ENCODE data around the gene NUP93.
"Not testable (repeated sequence)": the region's sequence is repeated elsewhere in the genome, so short reads cannot be mapped to it uniquely, and the experiment has no call there.

The NUP93 gene

GRCh38 chr16:56877486-56878182, 147.7 kb downstream of the NUP93 start:
- DNase-seq = no peak

GRCh38 chr16:56878282-56878854, 148.4 kb downstream of the NUP93 start:
- DNase-seq = no peak

DNA sequence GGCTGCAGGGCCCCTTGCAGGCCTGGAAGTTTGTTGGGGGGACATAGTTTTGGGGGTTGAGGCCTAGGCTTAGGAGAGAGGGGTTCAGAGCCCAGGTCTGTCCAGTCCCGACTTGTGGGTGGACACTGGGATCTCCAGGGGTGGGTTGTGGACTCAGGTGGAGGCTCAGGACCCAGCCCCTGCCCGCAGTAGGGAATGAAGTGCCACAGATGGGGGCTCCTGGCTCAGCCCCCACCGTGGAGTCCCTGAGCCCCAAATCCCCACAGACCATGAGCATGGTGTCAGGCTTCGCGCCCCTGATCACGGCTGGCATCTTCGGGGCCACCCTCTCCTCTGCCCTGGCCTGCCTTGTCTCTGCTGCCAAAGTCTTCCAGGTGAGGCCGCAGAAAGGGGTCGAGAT, 149.3 kb downstream of the NUP93 start:
- DNase-seq = no peak

DNA sequence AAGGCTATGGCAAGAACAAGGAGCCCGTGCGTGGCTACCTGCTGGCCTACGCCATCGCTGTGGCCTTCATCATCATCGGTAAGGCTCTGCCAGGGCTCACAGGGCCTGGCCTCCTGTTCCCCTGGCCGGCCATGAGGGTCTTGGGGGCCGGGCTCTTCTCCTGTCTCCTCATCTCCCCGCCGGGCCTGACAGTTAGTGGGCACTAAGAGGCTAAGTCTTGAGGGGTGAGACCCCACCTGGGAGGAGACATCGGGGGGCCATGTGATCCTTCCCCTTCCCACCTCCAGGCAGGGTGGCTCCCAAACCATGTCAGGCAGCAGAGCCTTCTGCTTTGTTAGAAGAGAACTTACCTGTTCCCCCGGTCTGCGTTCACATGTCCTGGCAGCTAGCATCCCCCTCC, 150.2 kb downstream of the NUP93 start:
- DNase-seq = no peak

- DNase-seq = no peak
Observed at GRCh38 chr16:56880685-56881084, 150.8 kb downstream of the NUP93 start.

GRCh38 chr16:56882077-56882800, 152.3 kb downstream of the NUP93 start:
- no peak for DNase-seq

DNA sequence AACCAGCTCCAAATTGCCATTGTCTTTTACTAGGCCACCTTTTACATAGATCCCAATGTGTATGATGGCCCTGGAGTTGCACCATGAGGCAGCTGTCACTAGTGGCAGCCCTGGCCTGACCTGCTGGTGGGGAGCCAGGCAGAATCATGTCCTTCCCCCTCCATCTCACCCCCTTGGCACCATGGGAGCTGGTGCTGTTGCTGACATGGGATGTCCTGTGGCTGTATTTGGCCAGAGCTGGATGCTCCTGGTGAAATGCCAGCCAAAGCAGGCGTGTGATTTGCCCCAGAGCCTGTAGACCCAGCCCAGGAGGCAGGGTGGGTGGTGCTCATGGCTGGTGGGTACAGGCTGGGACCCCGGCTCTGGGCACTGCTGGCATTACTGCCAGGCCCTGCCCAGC, 153.7 kb downstream of the NUP93 start:
- DNase-seq = no peak

DNA sequence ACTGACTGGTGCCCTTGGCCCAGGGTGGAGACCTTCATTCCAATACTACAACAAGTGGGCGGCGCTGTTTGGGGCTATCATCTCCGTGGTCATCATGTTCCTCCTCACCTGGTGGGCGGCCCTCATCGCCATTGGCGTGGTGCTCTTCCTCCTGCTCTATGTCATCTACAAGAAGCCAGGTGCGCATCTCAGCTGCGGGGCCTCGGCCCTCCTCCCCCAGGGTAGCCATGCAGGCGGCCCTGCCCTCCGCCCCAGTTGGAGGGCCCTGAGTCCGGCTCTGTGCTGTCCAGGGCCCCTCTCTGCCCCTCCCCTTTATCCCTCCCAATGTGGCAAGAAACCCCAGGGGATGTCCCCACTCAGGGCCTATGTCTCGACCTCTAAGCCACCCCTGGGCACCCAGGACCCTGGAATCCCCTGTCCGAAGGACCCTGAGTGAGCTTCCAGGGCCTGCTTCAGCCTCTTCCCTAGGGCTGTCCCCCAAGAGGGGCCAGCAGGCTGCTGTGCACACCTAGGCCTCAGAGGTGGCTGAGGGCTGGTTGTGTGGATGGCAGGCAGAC, 154.2 kb downstream of the NUP93 start:
- DNase-seq = no peak

- not testable (repeated sequence) for DNase-seq
Observed at GRCh38 chr16:56884929-56885328, 155.0 kb downstream of the NUP93 start.

- no peak for DNase-seq
Observed at GRCh38 chr16:56885446-56886162, 155.7 kb downstream of the NUP93 start.

GRCh38 chr16:56886296-56886695, 156.4 kb downstream of the NUP93 start:
- DNase-seq = no peak

GRCh38 chr16:56886826-56887225, 156.9 kb downstream of the NUP93 start:
- no peak for DNase-seq

DNA sequence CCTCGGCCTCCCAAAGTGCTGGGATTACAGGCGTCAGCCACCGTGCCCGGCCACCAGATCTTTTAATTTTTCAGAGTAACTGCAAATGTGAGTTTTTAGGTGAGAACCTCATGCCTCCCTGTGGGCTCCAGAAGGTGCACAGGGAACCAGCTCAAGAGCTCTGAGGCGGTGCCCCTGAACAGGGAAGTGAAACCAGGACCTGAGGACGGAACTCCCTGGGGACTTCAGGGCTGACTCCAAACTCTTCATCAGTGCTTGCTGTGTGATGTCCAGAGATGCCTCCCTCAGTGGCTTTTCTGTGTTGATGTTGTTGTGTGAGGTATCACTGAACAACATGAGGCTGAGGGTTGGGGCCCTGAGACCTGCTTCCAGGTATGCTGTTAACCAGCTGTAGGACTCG, 158.9 kb downstream of the NUP93 start:
- DNase-seq = no peak

DNA sequence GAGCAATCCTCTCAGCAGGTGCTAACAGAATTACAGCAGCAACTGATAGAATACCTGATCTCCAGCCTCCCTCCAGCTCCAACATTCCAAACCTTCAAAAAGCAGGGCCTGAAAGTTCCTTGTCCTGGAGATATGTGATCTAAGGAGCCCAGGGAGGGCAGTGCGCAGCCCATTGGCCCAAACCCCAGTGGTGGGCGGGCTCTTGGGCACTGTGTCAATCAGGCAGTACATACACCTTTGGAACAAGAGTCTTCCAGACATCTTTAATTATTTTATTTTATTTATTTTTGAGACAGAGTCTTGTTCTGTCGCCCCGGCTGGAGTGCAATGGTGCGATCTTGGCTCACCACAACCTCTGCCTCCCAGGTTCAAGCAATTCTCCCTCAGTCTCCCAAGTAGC, 159.3 kb downstream of the NUP93 start:
- no peak for DNase-seq

GRCh38 chr16:56891685-56892084, 161.8 kb downstream of the NUP93 start:
- DNase-seq = no peak

DNA sequence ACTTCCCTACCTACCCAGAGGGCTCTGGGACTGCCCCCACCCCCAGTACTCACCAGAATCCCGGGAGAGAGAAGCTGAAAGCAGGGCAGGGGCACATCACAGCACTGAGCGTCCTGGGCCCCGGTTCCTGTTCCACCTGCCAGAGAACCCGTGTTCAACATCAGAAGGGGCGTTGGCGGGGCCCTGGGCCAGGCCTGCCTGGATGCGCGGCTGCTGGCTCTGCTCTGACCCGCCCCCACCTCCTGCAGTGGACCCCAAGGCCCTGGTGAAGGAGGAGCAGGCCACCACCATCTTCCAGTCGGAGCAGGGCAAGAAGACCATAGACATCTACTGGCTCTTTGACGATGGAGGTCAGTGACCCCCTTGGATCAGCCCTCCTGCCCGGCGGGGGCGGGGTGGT, 162.8 kb downstream of the NUP93 start:
- DNase-seq = no peak

DNA sequence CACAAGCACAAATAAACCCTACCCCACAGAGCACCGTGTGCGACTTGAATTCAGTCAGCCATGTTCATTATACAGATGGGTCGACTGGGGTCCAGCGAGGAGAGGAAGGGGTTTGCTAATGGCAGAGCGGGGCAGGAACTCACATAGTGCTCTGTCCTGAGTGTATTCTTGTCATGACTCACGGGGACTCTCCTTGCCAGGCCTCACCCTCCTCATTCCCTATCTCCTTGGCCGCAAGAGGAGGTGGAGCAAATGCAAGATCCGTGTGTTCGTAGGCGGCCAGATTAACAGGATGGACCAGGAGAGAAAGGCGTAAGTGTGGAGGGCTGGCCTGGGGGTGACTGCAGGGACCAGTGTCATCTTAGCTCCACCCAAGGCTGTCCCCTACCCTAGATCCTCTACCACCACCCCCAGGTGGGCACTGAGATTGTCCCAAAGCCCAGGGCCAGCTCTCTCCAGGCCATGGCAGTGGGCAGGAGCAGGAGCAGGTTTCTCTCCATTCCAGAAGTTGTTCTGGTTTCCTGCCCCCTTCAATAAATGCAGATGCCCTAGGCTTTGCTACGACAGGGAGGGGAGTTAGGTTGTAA, 164.5 kb downstream of the NUP93 start:
- no peak for DNase-seq

DNA sequence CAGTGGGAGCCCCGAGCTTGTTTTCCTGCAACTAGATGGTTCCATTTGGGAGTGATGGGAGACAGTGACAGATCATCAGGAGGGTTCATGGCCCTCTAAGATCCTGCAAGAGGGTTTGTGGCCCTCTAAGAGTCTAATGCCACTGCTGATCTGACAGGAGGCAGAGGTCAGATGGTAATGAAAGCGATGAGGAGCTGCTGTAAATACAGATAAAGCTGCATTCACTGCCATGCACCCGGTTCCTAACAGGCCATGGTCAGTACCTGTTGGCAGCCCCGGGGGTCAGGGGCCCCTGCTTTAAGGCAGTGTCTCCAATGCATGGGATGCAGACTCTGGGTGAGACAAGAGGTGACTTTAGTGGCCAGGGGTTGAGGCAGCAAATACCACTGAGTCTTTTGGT, 165.9 kb downstream of the NUP93 start:
- no peak for DNase-seq

- no peak for DNase-seq
Observed at GRCh38 chr16:56896244-56896643, 166.3 kb downstream of the NUP93 start.

- no peak for DNase-seq
Observed at GRCh38 chr16:56897026-56897799, 167.3 kb downstream of the NUP93 start.

DNA sequence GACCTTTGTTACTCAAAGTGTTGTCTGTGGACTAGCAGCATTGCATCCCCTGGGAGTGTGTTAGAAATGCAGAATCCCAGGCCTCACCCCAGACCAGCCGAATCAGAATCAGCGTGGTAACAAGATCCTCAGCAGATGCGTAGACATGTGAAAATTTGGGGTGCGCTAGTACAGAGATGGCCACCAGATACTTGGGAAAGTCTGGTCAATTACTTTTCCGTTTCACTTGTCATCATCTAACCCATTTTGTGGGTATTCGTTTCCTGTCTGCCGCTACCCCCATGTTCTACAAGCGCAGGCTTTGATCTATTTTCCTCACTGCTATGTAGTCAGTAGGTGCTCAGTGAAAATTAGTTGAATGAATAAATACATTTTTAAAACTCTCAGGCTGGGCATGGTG, 168.9 kb downstream of the NUP93 start:
- no peak for DNase-seq

Measured in NCI-H748 treated with DMSO at 0.1 percent for 48 hours (cell line).